SK-N-SH (cell line): Measurements from ENCODE around the gene FALEC. TPM values are rescaled to one million over a fixed set of nuclear protein-coding genes. Genes with fewer than 3 reads are reported as not detected.

Source experiments
- CTCF ChIA-PET: fragments of 300-600, 350-600 bp; formaldehyde crosslinking; extraction: SDS; loops from one replicate; lab custom pipeline; 2021; lab: Yijun Ruan, JAX
- POLR2A ChIA-PET: fragments of 350-600 bp; sonication (Branson Sonifier 250); formaldehyde crosslinking; extraction: SDS; loops from one replicate; lab custom pipeline; 2020; ENCODE audit warnings: antibody characterized with exemption, inconsistent platforms; lab: Yijun Ruan, JAX
- DNase-seq: peaks from one replicate; pipeline ENCODE4 v3.0.0; 2012
- H2AFZ ChIP-seq: fragments of 200-600 bp; sonication (generic); 2 replicates; pipeline ENCODE4 v1.8.1; 2016; ENCODE audit warnings: antibody characterized with exemption, mild to moderate bottlenecking, low read depth
- H3F3A ChIP-seq: fragments of 200-600 bp; sonication (generic); replicated peaks from 2 replicates; pipeline ENCODE3; 2016; ENCODE audit warnings: antibody characterized with exemption, mild to moderate bottlenecking; ENCODE audit not compliant: insufficient read depth
- H3K27ac ChIP-seq, 2 experiments: fragments of 200-500 bp in 1 of 2; fragments of 200-600 bp in 1 of 2; sonication (Bioruptor generic) in 1 of 2; sonication (generic), shearing (Covaris generic) in 1 of 2; 2 replicates each; pipeline versions ENCODE4 v1.5.1 to v1.6.1; 2014 to 2016; ENCODE audit warnings: low read depth in 2 of 2, inconsistent platforms in 1 of 2, low read length in 1 of 2, mild to moderate bottlenecking in 1 of 2, mixed read lengths in 1 of 2
- H3K27me3 ChIP-seq: fragments of 200-600 bp; sonication (generic), shearing (Covaris generic); 2 replicates; pipeline ENCODE4 v1.6.1; 2016; ENCODE audit warnings: mixed run types; ENCODE audit not compliant: insufficient read depth
- H3K36me3 ChIP-seq, 2 experiments: fragments of 200-500 bp in 1 of 2; fragments of 200-600 bp in 1 of 2; sonication (Bioruptor generic) in 1 of 2; sonication (generic) in 1 of 2; replicated peaks in 1 of 2; 2 replicates each; pipeline versions ENCODE3 to v1.5.1; 2014 to 2016; ENCODE audit warnings: low read length in 1 of 2, mild to moderate bottlenecking in 1 of 2; ENCODE audit not compliant: insufficient read depth in 2 of 2, control insufficient read depth in 1 of 2
- H3K4me1 ChIP-seq, 2 experiments: fragments of 200-500 bp in 1 of 2; fragments of 200-600 bp in 1 of 2; sonication (Bioruptor generic) in 1 of 2; sonication (generic), shearing (Covaris generic) in 1 of 2; 2 replicates each; pipeline versions ENCODE4 v1.5.1 to v1.6.1; 2014 to 2016; ENCODE audit warnings: low read depth in 1 of 2, low read length in 1 of 2, mixed run types in 1 of 2; ENCODE audit not compliant: insufficient read depth in 2 of 2, control insufficient read depth in 1 of 2
- H3K4me2 ChIP-seq: fragments of 200-600 bp; sonication (generic), shearing (Covaris generic); 2 replicates; pipeline ENCODE4 v1.6.1; 2017; ENCODE audit warnings: mixed run types
- H3K4me3 ChIP-seq, 2 experiments: fragments of 200-500 bp in 1 of 2; fragments of 200-600 bp in 1 of 2; sonication (Bioruptor generic) in 1 of 2; sonication (generic), shearing (Covaris generic) in 1 of 2; 2 replicates each; pipeline versions ENCODE4 v1.5.1 to v1.8.1; 2014 to 2016; ENCODE audit warnings: low read depth in 2 of 2, inconsistent platforms in 1 of 2, low read length in 1 of 2, mild to moderate bottlenecking in 1 of 2, mixed read lengths in 1 of 2, moderate library complexity in 1 of 2
- H3K79me2 ChIP-seq: fragments of 200-600 bp; sonication (generic); 2 replicates; pipeline ENCODE4 v1.8.1; 2017; ENCODE audit warnings: mild to moderate bottlenecking; ENCODE audit not compliant: insufficient read depth
- H3K9ac ChIP-seq: fragments of 200-600 bp; sonication (generic); 2 replicates; pipeline ENCODE4 v1.6.1; 2017; ENCODE audit warnings: mixed run types
- H3K9me2 ChIP-seq: fragments of 200-600 bp; sonication (generic); 2 replicates; pipeline ENCODE4 v1.6.1; 2017; ENCODE audit warnings: mixed run types
- H3K9me3 ChIP-seq: fragments of 200-600 bp; sonication (generic); 2 replicates; pipeline ENCODE4 v1.6.1; 2017; ENCODE audit warnings: mixed run types, mild to moderate bottlenecking, moderate library complexity
- H4K20me1 ChIP-seq: fragments of 200-600 bp; sonication (generic); 2 replicates; pipeline ENCODE4 v1.6.1; 2017; ENCODE audit warnings: mild to moderate bottlenecking, mixed run types; ENCODE audit not compliant: insufficient read depth
- CHD2 ChIP-seq: fragments of 150-350 bp; IDR thresholded peaks from 2 replicates; pipeline ENCODE4 v1.6.1; 2018; ENCODE audit warnings: low read length; ENCODE audit not compliant: partially characterized antibody
- ELF1 ChIP-seq: IDR thresholded peaks from 2 replicates; pipeline ENCODE4 v1.4.0; 2012
- FOXJ3 ChIP-seq: sonication (generic); formaldehyde crosslinking; IDR thresholded peaks from 2 replicates; pipeline ENCODE4 v1.5.1; 2020; ENCODE audit warnings: mild to moderate bottlenecking, missing genetic modification reagents
- GABPA ChIP-seq: IDR thresholded peaks from 2 replicates; pipeline ENCODE4 v1.4.0; 2012; ENCODE audit warnings: low read depth, mild to moderate bottlenecking
- GATA2 ChIP-seq: sonication (generic); formaldehyde crosslinking; IDR thresholded peaks from 2 replicates; pipeline ENCODE4 v1.5.0; 2020; ENCODE audit warnings: mild to moderate bottlenecking, missing genetic modification reagents
- JUND ChIP-seq: IDR thresholded peaks from 2 replicates; pipeline ENCODE4 v1.4.0; 2012
- MAX ChIP-seq: IDR thresholded peaks from 2 replicates; pipeline ENCODE4 v1.4.0; 2012; ENCODE audit warnings: low read depth
- MXI1 ChIP-seq: IDR thresholded peaks from 2 replicates; pipeline ENCODE4 v1.6.1; 2012; ENCODE audit warnings: mild to moderate bottlenecking, low read depth, low read length, improper control_type of control experiment
- NRF1 ChIP-seq: IDR thresholded peaks from 2 replicates; pipeline ENCODE4 v1.6.1; 2012; ENCODE audit warnings: low read depth, mild to moderate bottlenecking, low read length
- RAD21 ChIP-seq: IDR thresholded peaks from 2 replicates; pipeline ENCODE4 v1.6.1; 2012; ENCODE audit warnings: mild to moderate bottlenecking, low read length
- RXRA ChIP-seq: IDR thresholded peaks from 2 replicates; pipeline ENCODE4 v1.4.0; 2012; ENCODE audit warnings: low read depth, mild to moderate bottlenecking, borderline replicate concordance
- SMC3 ChIP-seq: IDR thresholded peaks from 2 replicates; pipeline ENCODE4 v1.6.1; 2012; ENCODE audit warnings: low read depth, low read length, improper control_type of control experiment
- TCF12 ChIP-seq: IDR thresholded peaks from 2 replicates; pipeline ENCODE4 v1.4.0; 2012
- TEAD4 ChIP-seq: IDR thresholded peaks from 2 replicates; pipeline ENCODE4 v1.4.0; 2012; ENCODE audit warnings: mild to moderate bottlenecking, borderline replicate concordance; ENCODE audit not compliant: insufficient read depth
- USF2 ChIP-seq: fragments of 150-350 bp; IDR thresholded peaks from 2 replicates; pipeline ENCODE4 v1.6.1; 2017; ENCODE audit warnings: antibody characterized with exemption, low read length, low read depth, borderline replicate concordance
- YY1 ChIP-seq: IDR thresholded peaks from 2 replicates; pipeline ENCODE4 v1.4.0; 2012; ENCODE audit warnings: low read depth, mild to moderate bottlenecking
- WGBS: methylation state at CpG from one replicate; pipeline ENCODE4 v1.1.6; 2017; ENCODE audit warnings: low lambda C conversion rate; 5-methylcytosine and 5-hydroxymethylcytosine counted together
- polyA plus RNA-seq, 3 experiments: library from polyadenylated mRNA; depleted of rRNA; stranded (reverse); fragments of >200 nt; gene quantifications; 2 replicates each; pipeline ENCODE4 v1.2.3, GENCODE V29; 2012
- TF ChIP-seq, protein P1 (sequence below): fragments of 150-350 bp; IDR thresholded peaks from 2 replicates; pipeline ENCODE4 v1.6.1; 2016; ENCODE audit warnings: mild to moderate bottlenecking, low read depth, low read length

FALEC gene
- polyA plus RNA-seq, 1 of the 3 experiments (the other 2 are of a cell fraction), result 0.72 TPM

- TF ChIP-seq RAD21, result no peak
- TF ChIP-seq, protein P1, sequence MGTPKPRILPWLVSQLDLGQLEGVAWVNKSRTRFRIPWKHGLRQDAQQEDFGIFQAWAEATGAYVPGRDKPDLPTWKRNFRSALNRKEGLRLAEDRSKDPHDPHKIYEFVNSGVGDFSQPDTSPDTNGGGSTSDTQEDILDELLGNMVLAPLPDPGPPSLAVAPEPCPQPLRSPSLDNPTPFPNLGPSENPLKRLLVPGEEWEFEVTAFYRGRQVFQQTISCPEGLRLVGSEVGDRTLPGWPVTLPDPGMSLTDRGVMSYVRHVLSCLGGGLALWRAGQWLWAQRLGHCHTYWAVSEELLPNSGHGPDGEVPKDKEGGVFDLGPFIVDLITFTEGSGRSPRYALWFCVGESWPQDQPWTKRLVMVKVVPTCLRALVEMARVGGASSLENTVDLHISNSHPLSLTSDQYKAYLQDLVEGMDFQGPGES, result no peak
- no peak for TF ChIP-seq TEAD4
- TF ChIP-seq SMC3, result no peak
- no peak for TF ChIP-seq GATA2 (CRISPR knock-in tag)
- no peak for TF ChIP-seq CHD2
- no peak for TF ChIP-seq GABPA
- TF ChIP-seq MAX, result no peak
- TF ChIP-seq FOXJ3 (CRISPR knock-in tag), result no peak
- TF ChIP-seq NRF1, result no peak
- TF ChIP-seq TCF12, result no peak
- no peak for TF ChIP-seq YY1
- no peak for TF ChIP-seq USF2
- TF ChIP-seq MXI1, result no peak
- no peak for TF ChIP-seq RXRA
- TF ChIP-seq ELF1, result no peak
- no peaks in the 10 kb centered on the region for H3K79me2 ChIP-seq
- H3K4me2 ChIP-seq, result no peak overlapping the region
- peak overlapping the region in 1 of 2 experiments; percentile 65; a peak in 2 of 4 replicates for H3K27ac ChIP-seq
- 71% methylated on average over 1 of the region's 1 CpG for WGBS
- DNase-seq, result no peak
- ChIA-PET POLR2A (no interaction called here), CTCF (interaction anchor here (1.6 to 2.8 kb wide), 3 partner anchors 10 to 33 kb away, joined by 4 to 12 read pairs (median 5); no protein-coding TSS in a partner anchor)
- no peaks in the 10 kb centered on the region for H3K9me3 ChIP-seq
- H3K4me3 ChIP-seq, result no peak overlapping the region
- peak overlapping the region; percentile 46; the same call in 1 of the 2 replicates for H3K9ac ChIP-seq
- peaks cover 4 to 5% of the 10 kb centered on the region in 2 experiments; a peak in 1 of 4 replicates for H3K4me1 ChIP-seq
- no peaks in the 10 kb centered on the region for H3K36me3 ChIP-seq
- H3K9me2 ChIP-seq, result no peaks in the 10 kb centered on the region
- peaks cover 13% of the 10 kb centered on the region for H3F3A ChIP-seq
- peak overlapping the region; percentile 68 for H2AFZ ChIP-seq
- no peaks in the 10 kb centered on the region for H3K27me3 ChIP-seq
- no peaks in the 10 kb centered on the region for H4K20me1 ChIP-seq
These were observed 12.6 kb downstream of the FALEC start for GRCh38 chr1:150528196-150528595.

DNA sequence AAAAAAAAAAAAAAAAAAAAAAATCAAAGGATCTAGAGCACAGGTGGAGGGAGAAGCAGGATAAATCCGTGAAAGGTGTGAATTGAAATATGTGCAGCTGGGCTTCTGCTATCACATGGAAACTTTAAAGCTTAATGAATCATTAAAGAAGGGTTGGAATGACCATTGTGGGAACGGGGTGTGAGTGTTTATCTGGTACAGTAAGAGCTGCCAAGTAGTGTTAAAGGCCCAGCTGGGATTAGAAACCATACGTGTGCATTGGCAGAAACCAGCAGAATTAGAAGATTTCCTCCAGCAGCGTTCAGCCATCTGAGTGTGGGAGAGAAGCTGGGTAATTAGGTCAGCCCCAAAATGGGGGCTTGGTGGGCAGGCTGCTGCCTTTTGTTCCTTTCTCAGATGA lies 13.5 kb downstream of the FALEC start:
- Histone ChIP-seq H3K27ac (no peak overlapping the region), H3F3A (peaks cover 13% of the 10 kb centered on the region), H3K36me3 (no peaks in the 10 kb centered on the region), H3K9me3 (no peaks in the 10 kb centered on the region), H3K9ac (no peak overlapping the region), H2AFZ (no peak overlapping the region), H3K79me2 (no peaks in the 10 kb centered on the region), H3K27me3 (no peaks in the 10 kb centered on the region), H3K4me1 (peaks cover 4 to 5% of the 10 kb centered on the region in 2 experiments; a peak in 1 of 4 replicates), H3K9me2 (no peaks in the 10 kb centered on the region), H3K4me2 (no peak overlapping the region)
- ChIA-PET POLR2A (interaction anchor here (0.6 kb wide), 1 partner anchor 14 kb away, joined by 3 read pairs; the partner anchor contains the start of gene FALEC), CTCF (interaction anchor here (1.5 to 2.8 kb wide), 4 partner anchors 9 to 274 kb away, joined by 4 to 12 read pairs (median 6); no protein-coding TSS in a partner anchor)
- 65% methylated on average over 4 of the region's 4 CpGs for WGBS
- no peak for DNase-seq
- TF ChIP-seq JUND, result no peak
- TF ChIP-seq, all 33 proteins: peak for 0
- Histone ChIP-seq H3K4me3 (no peak overlapping the region), H4K20me1 (no peaks in the 10 kb centered on the region)
